RPMI7951 (cell line): ENCODE data around the gene LDLRAD4. TPM values are rescaled to one million over a fixed set of nuclear protein-coding genes. Genes with fewer than 3 reads are reported as not detected.
A peak's percentile ranks its signal among the peaks of the same experiment; 100 is the strongest.

Experiments used
- DNase-seq: peaks from one replicate; pipeline ENCODE4 v3.0.0-alpha.2; 2012; ENCODE audit warnings: low read depth
- total RNA-seq: library from RNA; depleted of rRNA; stranded (reverse); fragments of >200 nt; shearing (Covaris generic); gene quantifications from 2 replicates; pipeline ENCODE4 v1.2.3, GENCODE V29; 2014

Gene LDLRAD4
- total RNA-seq, 1 experiment from 2014 or later, result 0.24 TPM

DNA sequence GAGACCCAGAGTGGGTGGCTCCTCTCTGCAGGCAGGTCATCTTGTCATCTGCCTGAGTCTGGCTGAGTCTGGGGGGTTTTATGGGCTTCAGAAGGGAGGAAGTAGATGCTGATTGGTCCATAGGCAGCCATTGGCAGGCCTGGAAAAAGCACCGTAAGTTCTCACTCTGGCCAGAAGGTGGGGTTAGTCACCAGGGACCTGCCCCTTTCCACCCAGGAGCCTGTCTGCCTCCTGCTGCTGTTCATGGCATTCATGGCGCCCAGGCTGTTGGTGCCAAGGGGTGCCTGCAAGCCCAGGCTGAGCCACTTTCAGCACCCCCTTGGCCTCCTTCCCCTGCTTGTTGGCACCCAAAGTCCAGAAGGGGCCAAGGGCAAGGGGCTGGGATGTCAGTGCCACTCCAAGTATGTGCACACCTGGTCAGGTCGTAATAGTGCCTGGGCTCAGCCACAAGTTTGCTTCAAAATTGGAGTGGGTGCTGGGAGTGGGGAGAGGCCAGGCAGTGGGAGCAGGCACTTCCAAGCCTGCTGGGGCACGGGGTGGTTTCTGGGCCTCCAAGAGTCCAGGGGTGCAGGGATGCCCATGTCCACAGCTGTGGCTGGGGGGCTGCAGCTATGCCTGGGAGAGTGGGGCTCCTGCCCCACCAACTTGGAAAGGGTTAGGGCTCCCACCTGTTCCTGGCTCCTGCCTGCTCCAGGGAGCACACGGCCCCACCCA lies 329.7 kb downstream of the LDLRAD4 start:
- DNase-seq, result no peak

DNA sequence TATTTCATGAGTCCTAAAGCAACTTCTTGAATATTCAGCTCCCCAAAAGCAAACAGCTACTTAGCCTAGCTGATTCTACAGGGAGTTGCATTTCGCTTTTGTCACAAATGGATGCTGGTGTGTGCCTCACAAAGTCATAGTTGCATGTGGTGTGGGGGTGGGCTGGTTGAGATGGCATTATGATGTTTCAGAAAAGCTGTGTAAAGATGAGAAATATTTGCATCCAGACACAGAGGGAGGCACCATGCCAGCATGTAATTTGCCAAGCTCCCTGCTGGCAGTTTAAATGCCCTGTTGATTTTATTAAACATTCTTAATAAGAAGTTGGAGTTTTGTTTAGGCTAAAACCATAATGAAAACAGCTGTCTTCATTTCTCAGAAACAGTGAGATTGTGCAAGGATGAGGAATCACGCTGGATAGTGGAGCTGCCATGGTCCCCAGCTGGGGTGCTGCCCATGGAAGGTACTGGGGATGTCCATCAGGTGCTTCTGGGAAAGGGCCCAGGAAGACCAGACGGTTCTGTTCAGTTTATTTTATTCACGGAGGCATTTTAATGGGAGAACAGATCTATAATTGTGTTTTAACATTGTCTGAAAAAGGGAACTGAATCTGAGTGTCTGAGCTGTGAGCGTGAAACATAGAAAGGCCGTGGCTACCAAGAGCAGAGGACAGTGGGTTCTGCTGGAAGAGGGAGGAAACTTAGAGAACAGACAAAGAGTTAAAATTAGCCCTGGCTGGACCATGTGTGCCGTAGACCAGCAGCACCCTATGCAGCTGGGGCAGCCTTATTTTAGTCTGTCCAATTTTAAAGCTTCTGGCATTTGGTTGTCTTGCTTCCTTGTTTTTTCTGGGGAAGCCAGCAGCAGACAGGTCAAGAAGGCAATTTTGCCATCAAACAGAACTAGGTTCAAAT lies 330.7 kb downstream of the LDLRAD4 start:
- no peak for DNase-seq

DNA sequence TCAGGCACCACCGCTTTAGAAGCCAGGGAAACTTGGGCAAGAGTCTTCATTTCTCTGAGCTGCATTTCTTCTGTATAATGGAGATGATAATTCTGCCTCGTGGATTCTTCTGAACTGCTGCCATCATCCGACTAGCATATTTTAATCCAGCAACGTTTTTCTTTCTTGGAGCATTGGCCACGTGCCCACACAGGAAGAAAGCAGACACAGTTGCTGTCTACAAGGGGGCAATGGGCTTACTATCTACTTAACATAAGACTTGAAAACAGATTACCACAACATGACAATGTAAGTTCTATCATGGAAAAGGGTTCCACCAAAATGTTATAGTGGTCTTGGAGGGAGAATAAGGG lies 331.3 kb downstream of the LDLRAD4 start:
- no peak for DNase-seq

DNA sequence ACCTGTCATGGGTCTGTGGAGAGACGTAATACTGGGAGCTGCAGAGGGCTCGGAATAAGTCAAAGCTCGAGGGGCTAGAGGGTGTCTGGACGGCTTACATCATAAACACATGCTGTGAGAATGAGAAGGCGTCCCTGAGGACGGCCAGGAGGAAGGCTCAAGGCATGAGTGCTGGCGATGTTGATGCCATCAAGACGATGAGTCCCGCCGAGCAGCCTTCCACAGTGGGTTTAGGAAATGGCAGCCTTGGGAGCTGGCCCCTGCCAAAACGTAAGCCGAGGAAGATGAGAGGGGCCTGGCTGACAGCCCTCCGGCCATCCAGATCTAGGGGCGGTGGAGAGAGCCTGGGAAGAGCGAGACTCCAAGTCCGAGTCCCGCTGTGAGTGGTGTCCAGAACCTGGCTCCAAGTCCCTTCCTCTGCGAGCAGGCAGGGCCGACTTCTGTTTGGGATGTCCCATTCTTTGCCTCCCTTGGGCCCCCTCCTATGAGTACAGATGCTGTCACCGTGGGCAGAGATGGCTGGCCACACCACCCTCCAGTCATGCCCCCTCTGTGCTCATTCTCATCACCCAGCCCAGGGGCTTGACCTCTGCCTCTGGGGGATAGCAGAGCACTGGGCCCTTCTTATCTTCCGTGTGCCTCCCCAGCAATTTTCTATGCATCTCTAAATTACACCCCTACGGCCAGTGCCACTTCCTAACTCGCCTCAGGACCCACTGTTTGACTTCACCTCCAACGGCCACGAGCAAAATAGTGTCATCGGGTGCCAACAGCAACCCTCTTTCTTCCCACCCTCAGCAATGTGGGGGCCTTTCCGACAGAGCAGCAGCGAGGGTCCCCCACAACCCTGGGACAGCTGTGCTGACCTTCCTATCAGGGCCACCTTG lies 332.1 kb downstream of the LDLRAD4 start:
- DNase-seq, result no peak

DNA sequence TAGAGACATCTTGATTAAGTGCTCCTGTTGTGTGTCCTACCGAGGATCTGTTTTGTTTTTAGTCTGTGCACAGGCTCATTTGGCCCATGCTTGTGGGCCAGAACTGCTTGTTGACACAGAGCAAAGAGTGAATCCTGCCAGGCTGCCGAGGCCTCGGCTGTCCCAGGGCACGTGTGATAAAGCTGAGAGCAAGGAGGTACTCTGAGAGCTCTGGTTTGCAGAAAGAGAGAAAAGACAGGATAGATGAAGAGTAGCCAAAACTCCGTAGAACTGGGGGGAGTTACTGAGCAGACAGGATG lies 332.7 kb downstream of the LDLRAD4 start:
- DNase-seq, result no peak

DNA sequence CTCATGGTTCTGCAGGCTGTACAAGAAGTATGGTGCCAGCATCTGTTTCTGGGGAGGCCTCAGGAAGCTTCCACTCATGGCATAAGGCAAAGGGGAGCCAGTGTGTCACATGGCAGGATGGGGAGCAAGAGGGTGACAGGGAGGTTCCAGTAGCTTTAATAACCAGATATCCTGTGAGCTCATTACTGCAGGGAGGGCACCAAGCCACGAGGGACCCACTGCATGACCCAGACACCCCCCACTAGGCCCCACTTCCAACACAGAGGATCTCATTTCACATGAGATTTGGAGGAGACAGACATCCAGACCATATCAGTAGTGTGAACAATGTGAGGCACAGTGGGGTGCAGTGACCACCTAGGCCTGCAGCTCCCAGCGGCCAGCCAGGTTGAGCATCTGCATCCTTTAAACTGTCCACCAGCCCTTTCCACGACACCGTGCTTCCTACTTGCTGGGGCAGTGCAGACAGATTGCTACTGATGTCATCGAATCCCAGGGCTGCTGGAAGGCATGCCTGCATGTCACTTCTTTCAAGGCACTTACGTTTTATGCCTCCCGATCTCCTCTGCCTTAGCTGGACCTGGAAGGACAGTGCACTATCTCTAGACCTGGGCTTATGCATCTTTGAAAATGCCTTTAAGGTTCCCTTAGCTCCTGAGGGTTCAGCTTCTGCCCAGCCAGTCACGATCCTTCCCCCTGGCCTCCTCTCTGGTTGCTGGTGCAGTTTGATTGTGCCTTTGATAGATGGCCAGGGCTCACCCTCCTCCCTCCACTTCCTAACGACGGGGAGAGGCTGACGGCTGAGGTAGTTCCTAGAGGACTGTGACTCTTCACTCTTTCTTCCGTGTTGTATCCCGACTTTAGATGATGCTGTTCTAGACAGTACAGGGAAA lies 333.5 kb downstream of the LDLRAD4 start:
- DNase-seq, result no peak

DNA sequence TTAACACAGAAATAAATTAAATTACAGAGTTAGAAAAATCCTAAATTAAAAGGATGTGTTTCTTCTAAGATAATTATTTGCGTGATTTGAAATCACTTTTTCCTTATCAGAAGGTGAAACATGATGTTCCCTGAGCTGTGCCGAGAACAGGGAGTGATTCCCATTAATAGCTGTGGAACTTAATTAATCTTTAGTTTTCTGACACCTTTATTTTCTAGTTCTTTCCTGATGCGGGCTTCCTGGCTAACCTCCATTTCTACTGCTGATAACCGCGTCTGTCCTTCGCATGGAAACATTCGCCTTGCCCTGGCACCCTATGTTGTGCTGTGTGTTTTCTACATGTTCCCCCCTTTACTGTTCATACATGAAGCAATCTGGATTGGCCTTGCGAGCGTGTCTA lies 334.9 kb downstream of the LDLRAD4 start:
- DNase-seq, result no peak

DNA sequence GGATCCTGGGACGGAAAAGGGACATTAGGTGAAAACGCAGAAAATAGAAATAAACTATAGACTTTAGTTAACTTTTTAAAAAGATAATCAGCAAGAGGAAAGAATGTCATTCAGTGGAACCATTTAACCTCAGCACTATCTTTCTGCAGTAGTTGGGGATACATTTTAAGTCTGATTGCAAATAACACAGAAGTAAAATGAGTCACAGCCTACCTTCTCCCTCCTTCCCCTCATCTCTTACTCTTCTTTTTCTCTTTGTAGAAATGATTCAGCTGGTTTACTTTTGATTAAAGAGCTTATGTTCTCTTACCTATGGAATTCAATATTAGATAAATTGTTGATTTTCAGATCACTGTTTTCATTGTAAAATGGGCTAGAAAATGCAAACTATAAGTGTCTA lies 336.6 kb downstream of the LDLRAD4 start:
- no peak for DNase-seq

DNA sequence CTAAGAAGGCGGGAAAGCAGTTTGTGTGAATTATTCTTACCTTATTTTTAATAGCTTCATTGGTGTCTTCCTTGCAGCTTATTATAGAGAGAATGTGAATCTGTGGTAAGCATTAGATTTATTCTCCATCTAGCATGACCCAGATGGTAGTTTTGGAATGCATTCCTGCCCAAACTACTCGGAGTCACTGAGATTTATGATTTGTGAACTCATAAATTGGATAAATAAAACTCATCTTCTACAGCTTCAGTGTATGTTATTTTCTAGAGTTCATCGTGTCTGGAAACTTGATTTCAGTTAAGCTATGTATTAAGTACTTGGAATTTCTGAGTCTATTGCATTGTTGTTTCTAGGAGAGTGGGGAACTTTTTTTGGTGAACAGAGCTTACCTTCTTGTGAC lies 337.3 kb downstream of the LDLRAD4 start:
- DNase-seq, result no peak

DNA sequence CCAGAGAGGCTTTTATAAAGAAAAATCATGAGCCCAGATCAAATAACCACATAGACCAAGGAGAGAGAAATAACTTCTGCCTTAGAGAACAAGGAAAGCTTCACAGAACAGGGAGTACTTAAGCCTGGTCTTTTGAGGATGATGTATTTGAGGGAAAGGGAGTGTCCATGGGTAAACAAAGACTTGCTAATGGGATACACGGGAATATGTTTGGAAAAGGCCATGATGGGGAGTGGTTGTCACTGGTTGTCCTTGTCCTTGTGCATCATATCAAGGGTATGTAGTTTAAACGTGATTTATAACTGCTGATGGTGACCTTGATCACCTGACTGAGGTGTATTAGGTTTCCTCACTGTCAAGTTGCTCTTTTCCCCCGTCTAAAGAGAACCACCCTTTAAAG lies 337.9 kb downstream of the LDLRAD4 start:
- DNase-seq, result no peak

DNA sequence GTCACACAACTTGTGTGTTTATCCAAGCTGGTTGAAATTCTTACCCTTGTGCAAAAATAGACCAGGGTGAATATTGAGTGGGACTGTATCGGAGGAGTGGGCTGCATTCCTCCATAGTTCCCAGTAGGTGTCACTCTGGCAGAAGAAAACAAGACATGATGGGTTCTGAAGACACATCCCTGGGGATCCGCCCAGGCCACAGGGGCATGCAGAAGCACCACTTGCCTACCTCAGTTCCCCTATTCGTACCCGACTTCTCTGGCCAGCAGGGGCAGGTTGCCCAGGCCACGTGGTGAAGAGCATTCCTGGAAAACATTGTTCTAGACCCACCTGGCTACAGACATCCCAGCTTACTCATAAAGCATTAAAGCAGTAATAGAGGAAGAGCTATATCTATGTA lies 339.6 kb downstream of the LDLRAD4 start:
- DNase-seq, result peak; percentile 29

DNA sequence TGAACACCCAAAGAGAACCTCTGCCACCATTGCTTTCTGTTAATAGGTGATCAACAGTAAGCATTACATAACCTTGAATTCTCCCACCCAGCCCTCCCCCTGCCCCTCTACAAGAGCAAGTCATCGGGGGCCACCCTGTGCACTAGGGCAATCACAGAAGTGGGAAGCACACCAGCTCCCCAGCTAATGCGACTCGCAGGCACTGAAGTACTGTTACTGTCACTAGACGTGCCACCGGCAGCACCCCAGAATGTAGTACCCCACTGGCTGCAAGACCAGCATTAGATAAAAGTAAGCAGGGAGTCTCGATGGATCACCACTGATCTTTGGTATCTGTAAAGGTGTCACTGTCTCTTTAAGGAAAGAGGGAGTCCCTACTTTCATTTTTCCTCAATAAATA lies 340.2 kb downstream of the LDLRAD4 start:
- DNase-seq, result no peak

DNA sequence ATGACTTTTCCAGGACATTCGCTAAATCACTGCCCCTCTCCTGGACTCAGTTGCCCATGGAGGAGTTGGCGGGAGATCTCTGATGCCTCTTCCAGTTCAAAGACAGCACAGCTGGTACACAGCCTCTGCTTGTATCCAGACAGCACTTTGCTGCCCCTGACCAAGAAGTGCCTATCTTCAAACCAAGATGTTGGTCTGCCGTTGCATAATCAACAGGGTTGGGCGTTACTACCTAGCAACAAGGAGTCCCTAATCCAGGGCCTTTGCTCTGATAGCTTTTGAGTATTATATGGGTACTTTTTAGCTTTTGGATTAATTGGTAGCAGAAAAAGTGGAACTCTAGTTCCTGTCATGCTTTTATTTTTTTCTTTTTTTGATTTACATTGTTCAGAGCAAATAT lies 341.2 kb downstream of the LDLRAD4 start:
- DNase-seq, result no peak

DNA sequence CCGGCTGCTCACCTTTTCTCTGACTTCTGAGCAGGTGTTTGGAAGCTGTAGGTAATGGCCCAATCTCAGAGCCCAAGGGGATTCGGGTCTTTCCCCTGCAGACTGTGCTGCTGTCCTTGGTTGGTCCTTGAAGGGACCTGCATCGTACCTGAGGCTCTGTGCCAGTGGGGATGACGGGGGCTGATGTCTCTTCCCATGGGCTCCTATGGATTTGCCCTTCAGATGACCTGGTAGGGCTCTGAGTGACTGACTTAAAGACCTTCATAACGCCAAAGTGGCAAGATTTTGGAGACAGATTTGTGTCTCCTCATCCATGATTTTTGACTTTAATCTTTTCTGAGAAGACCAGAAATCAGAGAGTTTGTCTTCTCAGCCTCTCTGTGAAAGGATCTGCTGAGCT lies 341.7 kb downstream of the LDLRAD4 start:
- DNase-seq, result no peak

DNA sequence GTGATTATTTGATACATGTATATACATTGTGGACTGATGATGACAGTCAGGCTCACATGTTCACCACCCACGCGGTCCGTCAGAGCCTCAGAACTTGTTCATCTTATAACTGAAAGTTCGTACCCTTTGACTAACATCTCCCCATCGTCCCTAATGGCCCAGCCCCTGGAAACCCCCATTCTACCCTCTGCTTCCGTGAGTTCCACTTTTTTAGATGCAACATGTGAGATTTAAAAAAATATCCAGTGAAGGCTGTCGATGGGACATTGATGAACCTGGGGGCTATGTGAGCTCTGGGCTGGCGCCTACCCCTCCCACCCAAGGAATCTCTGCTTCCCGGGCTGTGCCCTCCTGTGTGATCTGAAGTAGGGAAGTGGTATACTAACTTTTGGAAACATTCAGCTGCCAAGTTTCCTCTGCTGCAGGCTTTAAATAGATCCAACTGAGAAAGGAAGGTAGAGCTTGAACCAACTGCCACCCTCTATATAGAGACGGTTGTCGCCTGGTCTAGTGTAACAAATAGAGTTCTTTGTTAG lies 344.0 kb downstream of the LDLRAD4 start:
- DNase-seq, result no peak

DNA sequence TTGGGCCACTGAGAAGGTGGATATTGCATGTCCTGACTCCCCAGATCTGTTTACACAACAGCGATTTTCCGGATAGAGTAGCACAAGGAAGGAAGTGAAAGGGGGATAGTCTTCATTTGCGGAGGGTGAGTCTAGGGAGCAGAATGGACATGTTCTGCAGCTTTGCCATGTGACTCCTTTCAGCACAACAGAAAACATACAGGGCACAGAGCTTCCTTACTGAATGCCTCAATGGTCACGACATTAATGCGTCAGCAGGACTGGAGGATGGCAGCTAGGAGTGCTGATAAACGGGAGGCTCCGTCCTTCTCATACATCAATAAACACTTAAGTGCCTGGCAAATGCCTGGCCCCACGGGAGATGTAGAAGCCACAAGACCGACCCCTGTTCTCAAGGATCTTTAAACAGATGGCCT lies 344.8 kb downstream of the LDLRAD4 start:
- DNase-seq, result no peak

DNA sequence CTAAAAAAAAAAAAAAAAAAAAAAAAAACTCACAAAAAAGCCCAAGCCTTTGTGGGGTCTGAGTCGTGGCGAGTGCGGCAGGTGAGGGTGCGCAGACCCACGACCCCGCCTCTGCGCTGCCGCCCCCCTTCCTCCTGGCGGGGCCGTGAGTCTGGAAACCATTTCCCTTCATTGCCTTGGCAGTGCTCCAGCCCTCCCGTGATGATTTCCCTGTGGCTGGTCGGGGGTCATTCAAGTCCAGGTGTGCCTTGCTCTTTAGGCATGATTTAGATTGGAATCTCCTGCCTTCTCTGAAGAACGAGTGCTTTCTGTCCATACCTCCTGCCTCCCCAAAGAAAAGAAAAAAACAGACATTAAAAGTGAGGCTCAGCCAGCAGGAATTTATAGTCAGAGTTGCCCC lies 346.0 kb downstream of the LDLRAD4 start:
- no peak for DNase-seq

DNA sequence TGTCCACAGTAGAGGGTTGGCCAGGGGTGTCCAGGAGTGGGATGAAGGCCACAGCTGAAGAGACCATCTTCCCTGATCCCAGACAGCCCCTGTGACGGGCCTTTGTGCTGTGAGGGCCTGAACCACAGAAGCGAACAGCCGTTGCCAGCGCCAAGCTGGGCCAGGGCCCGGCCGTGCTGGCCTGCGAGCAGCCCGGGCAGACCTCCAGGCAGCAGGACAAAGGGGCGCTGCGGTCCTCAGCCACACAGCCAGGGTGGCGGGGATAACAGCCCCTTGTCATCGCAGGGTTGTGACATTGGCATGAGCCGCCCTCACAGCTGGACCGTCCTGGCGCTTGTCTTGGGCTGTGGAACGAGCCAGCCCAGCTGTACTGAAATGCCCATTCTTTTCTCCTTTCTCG lies 346.7 kb downstream of the LDLRAD4 start:
- no peak for DNase-seq

DNA sequence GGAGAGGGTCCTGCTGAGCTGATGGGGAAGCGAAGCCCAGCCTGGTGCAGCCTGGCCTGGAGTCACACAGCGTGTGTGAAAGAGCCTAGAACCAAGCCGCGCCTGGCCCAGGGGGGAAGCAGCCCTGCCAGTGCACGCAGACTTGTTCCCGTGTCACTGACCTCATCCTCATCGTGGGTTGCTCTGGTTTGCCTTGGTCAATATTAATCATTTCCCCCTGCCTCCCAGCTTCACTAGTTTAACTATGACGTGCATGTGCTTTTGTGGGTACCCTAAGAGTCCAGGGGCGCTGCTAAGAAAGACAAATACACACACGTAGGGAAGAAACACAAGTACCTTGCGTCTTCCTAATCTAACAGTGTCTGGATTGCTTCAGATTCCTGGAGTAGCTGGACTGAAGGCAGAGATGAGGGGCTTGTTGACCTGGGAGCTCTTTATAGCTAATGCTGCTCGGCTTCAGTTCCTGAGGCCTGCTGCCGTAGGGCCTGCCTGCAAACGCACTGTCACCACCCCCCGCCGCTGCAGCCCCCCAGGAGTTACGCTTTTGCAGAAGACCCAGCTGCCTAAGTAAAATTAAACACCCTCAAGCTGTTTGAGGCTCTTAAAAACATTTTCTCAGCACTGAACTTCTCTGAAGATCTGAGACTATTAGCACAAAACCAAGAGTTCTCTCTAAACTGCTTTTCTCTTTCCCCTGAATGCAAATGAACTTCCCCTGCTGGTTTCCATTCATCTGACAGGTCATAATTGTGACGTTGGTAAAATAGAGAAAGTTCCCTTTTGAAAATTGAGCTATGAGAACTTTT lies 348.6 kb downstream of the LDLRAD4 start:
- DNase-seq, result no peak
